Loucy (cell line): ENCODE results near the gene WBP1L.
"Not testable (repeated sequence)": the region's sequence is repeated elsewhere in the genome, so short reads cannot be mapped to it uniquely, and the experiment has no call there.

ENCODE experiments used
- H2AFZ ChIP-seq: fragments of 200-600 bp; sonication (generic); 2 replicates; pipeline ENCODE4 v1.6.0; 2016; ENCODE audit warnings: antibody characterized with exemption, mild to moderate bottlenecking, low read length, moderate library complexity
- H3F3A ChIP-seq: fragments of 200-600 bp; 2 replicates; pipeline ENCODE4 v1.6.0; 2016; ENCODE audit warnings: antibody characterized with exemption, low read depth, mild to moderate bottlenecking
- H3K27me3 ChIP-seq: fragments of 200-600 bp; sonication (generic); 2 replicates; pipeline ENCODE4 v1.6.1; 2014; ENCODE audit warnings: low read length, mild to moderate bottlenecking; ENCODE audit not compliant: insufficient read depth, poor library complexity, severe bottlenecking
- H3K36me3 ChIP-seq: fragments of 200-600 bp; sonication (generic); 2 replicates; pipeline ENCODE4 v1.6.1; 2016; ENCODE audit warnings: low read length; ENCODE audit not compliant: insufficient read depth
- H3K4me1 ChIP-seq: fragments of 200-600 bp; sonication (generic); 2 replicates; pipeline ENCODE4 v1.5.1; 2014; ENCODE audit warnings: low read length, mild to moderate bottlenecking; ENCODE audit not compliant: insufficient read depth, poor library complexity, severe bottlenecking
- H3K4me2 ChIP-seq: fragments of 200-600 bp; sonication (generic); 2 replicates; pipeline ENCODE4 v1.6.0; 2014; ENCODE audit warnings: antibody characterized with exemption, low read length, low read depth, mild to moderate bottlenecking; ENCODE audit not compliant: poor library complexity, severe bottlenecking
- H3K4me3 ChIP-seq: fragments of 200-600 bp; sonication (generic); 2 replicates; pipeline ENCODE4 v1.5.1; 2014; ENCODE audit warnings: low read length, mild to moderate bottlenecking, mixed read lengths; ENCODE audit not compliant: poor library complexity, severe bottlenecking
- H3K79me2 ChIP-seq: fragments of 200-600 bp; sonication (generic); 2 replicates; pipeline ENCODE4 v1.6.1; 2014; ENCODE audit warnings: low read length; ENCODE audit not compliant: insufficient read depth
- H3K9ac ChIP-seq: fragments of 200-600 bp; sonication (generic); 2 replicates; pipeline ENCODE4 v1.6.0; 2014; ENCODE audit warnings: mild to moderate bottlenecking, low read depth, low read length, moderate library complexity; ENCODE audit not compliant: poor library complexity, severe bottlenecking
- H3K9me2 ChIP-seq: fragments of 200-600 bp; sonication (generic); replicated peaks from 2 replicates; pipeline ENCODE4 v1.6.1; 2016; ENCODE audit warnings: low read depth, low read length, mixed read lengths
- H3K9me3 ChIP-seq: fragments of 200-600 bp; sonication (generic); 2 replicates; pipeline ENCODE4 v1.6.1; 2014; ENCODE audit warnings: mild to moderate bottlenecking, antibody characterized with exemption, low read length, low read depth; ENCODE audit not compliant: insufficient read depth
- H4K20me1 ChIP-seq: fragments of 200-600 bp; sonication (generic); 2 replicates; pipeline ENCODE4 v1.6.0; 2014; ENCODE audit warnings: antibody characterized with exemption, low read length, mild to moderate bottlenecking; ENCODE audit not compliant: insufficient read depth, poor library complexity, severe bottlenecking
- CTCF ChIP-seq: fragments of 200-600 bp; sonication (generic); conservative IDR thresholded peaks from 2 replicates; pipeline ENCODE4 v1.5.1; 2014; ENCODE audit warnings: mild to moderate bottlenecking, antibody characterized with exemption, low read length
- EZH2phosphoT487 ChIP-seq: fragments of 200-600 bp; IDR thresholded peaks from 2 replicates; pipeline ENCODE4 v1.6.1; 2018; ENCODE audit warnings: antibody characterized with exemption, mild to moderate bottlenecking, moderate library complexity, borderline replicate concordance

Gene WBP1L

GRCh38 chr10:102815790-102816549 is 72.2 kb downstream of the WBP1L start:
- no peak for TF ChIP-seq CTCF
- TF ChIP-seq EZH2phosphoT487 = no peak
- Histone ChIP-seq H3K4me2 (no peak overlapping the region), H3K9ac (no peak overlapping the region), H2AFZ (no peak overlapping the region), H3K79me2 (no peaks in the 10 kb centered on the region), H3K4me3 (no peak overlapping the region), H3K4me1 (peaks cover 19% of the 10 kb centered on the region), H3K9me3 (no peaks in the 10 kb centered on the region), H3K36me3 (peaks cover 37% of the 10 kb centered on the region; the same call in 1 of the 2 replicates), H4K20me1 (no peaks in the 10 kb centered on the region), H3K27me3 (no peaks in the 10 kb centered on the region), H3F3A (no peaks in the 10 kb centered on the region; the same call in 1 of the 2 replicates), H3K9me2 (no peaks in the 10 kb centered on the region)

GRCh38 chr10:102817175-102817574 is 73.4 kb downstream of the WBP1L start:
- Histone ChIP-seq H3K36me3 (peaks cover 30% of the 10 kb centered on the region; the same call in 1 of the 2 replicates), H3K27me3 (no peaks in the 10 kb centered on the region), H3F3A (no peaks in the 10 kb centered on the region), H3K79me2 (no peaks in the 10 kb centered on the region), H3K9me3 (no peaks in the 10 kb centered on the region), H2AFZ (no peak overlapping the region), H3K9me2 (no peaks in the 10 kb centered on the region), H3K4me2 (no peak overlapping the region), H4K20me1 (no peaks in the 10 kb centered on the region), H3K9ac (no peak overlapping the region), H3K4me3 (no peak overlapping the region), H3K4me1 (peaks cover 14% of the 10 kb centered on the region)
- TF ChIP-seq CTCF (no peak), EZH2phosphoT487 (no peak)

- no peaks in the 10 kb centered on the region for H3F3A ChIP-seq
- no peak overlapping the region for H3K9ac ChIP-seq
- H3K9me2 ChIP-seq = no peaks in the 10 kb centered on the region
- H4K20me1 ChIP-seq = no peaks in the 10 kb centered on the region
- H3K79me2 ChIP-seq = no peaks in the 10 kb centered on the region
- no peaks in the 10 kb centered on the region for H3K9me3 ChIP-seq
- H3K4me1 ChIP-seq = peaks cover 4% of the 10 kb centered on the region
- H3K27me3 ChIP-seq = no peaks in the 10 kb centered on the region
- peaks cover 16% of the 10 kb centered on the region; the same call in 1 of the 2 replicates for H3K36me3 ChIP-seq
- no peak overlapping the region for H3K4me3 ChIP-seq
- no peak overlapping the region for H3K4me2 ChIP-seq
- no peak overlapping the region for H2AFZ ChIP-seq
- no peak for TF ChIP-seq EZH2phosphoT487
- TF ChIP-seq CTCF = no peak
These were observed 75.3 kb downstream of the WBP1L start for GRCh38 chr10:102819054-102819453.

- not testable (repeated sequence) for H4K20me1 ChIP-seq, H3K4me1 ChIP-seq, H3K36me3 ChIP-seq, H3K79me2 ChIP-seq, H3K27me3 ChIP-seq, H3K9ac ChIP-seq, H3K9me2 ChIP-seq, H3K9me3 ChIP-seq, H2AFZ ChIP-seq, H3F3A ChIP-seq, H3K4me3 ChIP-seq, H3K4me2 ChIP-seq
These were observed 76.3 kb downstream of the WBP1L start for GRCh38 chr10:102820008-102820407.
